Myocyte (in vitro differentiated cells): ENCODE measurements around the gene LIG1. TPM values are rescaled to one million over a fixed set of nuclear protein-coding genes. Genes with fewer than 3 reads are reported as not detected.
"Not testable (repeated sequence)": the region's sequence is repeated elsewhere in the genome, so short reads cannot be mapped to it uniquely, and the experiment has no call there.

Experiments
- DNase-seq: peaks from one replicate; pipeline ENCODE4 v3.0.0-alpha.2; 2012; ENCODE audit warnings: low read depth
- total RNA-seq: library from RNA; depleted of rRNA; stranded (reverse); fragments of >200 nt; gene quantifications from 2 replicates; pipeline ENCODE4 v1.2.3, GENCODE V29; 2014

The LIG1 gene
- total RNA-seq, 1 donor from 2014 or later, result 8.9 TPM

- no peak for DNase-seq
These were observed 84.0 kb downstream of the LIG1 start for GRCh38 chr19:48085904-48086864.

- DNase-seq, result no peak
These were observed 85.1 kb downstream of the LIG1 start for GRCh38 chr19:48085076-48085475.

- DNase-seq, result no peak
These were observed 89.0 kb downstream of the LIG1 start for GRCh38 chr19:48081106-48081505.

- not testable (repeated sequence) for DNase-seq
These were observed 99.9 kb downstream of the LIG1 start for GRCh38 chr19:48070177-48070769.

DNA sequence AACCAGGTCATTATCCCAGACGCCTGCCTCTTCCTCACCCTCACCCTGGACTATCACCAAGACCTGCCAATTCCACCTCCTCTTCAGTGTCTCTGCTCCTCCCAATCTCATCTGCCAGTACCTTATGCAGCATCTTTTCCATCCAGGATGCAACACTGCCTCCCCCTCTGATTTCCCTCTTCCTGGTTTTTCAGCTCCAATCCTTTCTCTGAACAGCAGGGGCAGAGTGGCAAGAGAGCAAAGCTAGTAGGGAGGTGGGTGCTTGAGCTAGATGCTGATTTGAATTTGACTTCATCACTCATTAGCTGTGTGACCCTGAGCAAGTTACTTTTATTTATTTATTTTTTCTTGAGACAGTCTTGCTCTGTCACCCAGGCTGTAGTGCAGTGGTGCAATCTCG lies 100.7 kb downstream of the LIG1 start:
- no peak for DNase-seq

Other genes with a start within 250 kb of the LIG1 start
- gene BSPH1, start 178.2 kb downstream of the LIG1 start, total RNA-seq, result not detected in 2 replicates
- not detected in 2 replicates for gene ELSPBP1, start 175.7 kb downstream of the LIG1 start, total RNA-seq
- not detected in 2 replicates for gene CABP5, start 126.3 kb downstream of the LIG1 start, total RNA-seq
- 109 and 161 TPM in 2 replicates for gene PLA2G4C, start 59.5 kb downstream of the LIG1 start, total RNA-seq
- 1.3 and 2.1 TPM in 2 replicates for gene ZSWIM9, start 336 bp upstream of the LIG1 start, total RNA-seq
- 20.7 and 23.0 TPM in 2 replicates for gene CARD8, start 85.6 kb upstream of the LIG1 start, total RNA-seq
- gene ZNF114, start 99.7 kb upstream of the LIG1 start, total RNA-seq, result not detected in 2 replicates
- gene EMP3, start 155.2 kb upstream of the LIG1 start, total RNA-seq, result 261 and 322 TPM in 2 replicates
- 10.1 and 10.4 TPM in 2 replicates for gene TMEM143, start 193.6 kb upstream of the LIG1 start, total RNA-seq
- gene SYNGR4, start 194.0 kb upstream of the LIG1 start, total RNA-seq, result not detected in 2 replicates
- 111 and 121 TPM in 2 replicates for gene KDELR1, start 221.2 kb upstream of the LIG1 start, total RNA-seq
- gene GRIN2D, start 223.3 kb upstream of the LIG1 start, total RNA-seq, result 0.03 TPM in 1 of 2 replicates, not detected in the other